ENCODE data around the gene KRTAP1-4.

Gene KRTAP1-4

GRCh38 chr17:41009301-41009760 lies 20.7 kb downstream of the KRTAP1-4 start:
- H3K4me1 ChIP-seq (ENCODE audit: low read length), result no peaks in the 10 kb centered on the region
- TF ChIP-seq, protein P1, sequence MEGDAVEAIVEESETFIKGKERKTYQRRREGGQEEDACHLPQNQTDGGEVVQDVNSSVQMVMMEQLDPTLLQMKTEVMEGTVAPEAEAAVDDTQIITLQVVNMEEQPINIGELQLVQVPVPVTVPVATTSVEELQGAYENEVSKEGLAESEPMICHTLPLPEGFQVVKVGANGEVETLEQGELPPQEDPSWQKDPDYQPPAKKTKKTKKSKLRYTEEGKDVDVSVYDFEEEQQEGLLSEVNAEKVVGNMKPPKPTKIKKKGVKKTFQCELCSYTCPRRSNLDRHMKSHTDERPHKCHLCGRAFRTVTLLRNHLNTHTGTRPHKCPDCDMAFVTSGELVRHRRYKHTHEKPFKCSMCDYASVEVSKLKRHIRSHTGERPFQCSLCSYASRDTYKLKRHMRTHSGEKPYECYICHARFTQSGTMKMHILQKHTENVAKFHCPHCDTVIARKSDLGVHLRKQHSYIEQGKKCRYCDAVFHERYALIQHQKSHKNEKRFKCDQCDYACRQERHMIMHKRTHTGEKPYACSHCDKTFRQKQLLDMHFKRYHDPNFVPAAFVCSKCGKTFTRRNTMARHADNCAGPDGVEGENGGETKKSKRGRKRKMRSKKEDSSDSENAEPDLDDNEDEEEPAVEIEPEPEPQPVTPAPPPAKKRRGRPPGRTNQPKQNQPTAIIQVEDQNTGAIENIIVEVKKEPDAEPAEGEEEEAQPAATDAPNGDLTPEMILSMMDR (IDR thresholded peaks at IDR 0.05; ENCODE audit: low read depth, low read length), result no peak

DNA sequence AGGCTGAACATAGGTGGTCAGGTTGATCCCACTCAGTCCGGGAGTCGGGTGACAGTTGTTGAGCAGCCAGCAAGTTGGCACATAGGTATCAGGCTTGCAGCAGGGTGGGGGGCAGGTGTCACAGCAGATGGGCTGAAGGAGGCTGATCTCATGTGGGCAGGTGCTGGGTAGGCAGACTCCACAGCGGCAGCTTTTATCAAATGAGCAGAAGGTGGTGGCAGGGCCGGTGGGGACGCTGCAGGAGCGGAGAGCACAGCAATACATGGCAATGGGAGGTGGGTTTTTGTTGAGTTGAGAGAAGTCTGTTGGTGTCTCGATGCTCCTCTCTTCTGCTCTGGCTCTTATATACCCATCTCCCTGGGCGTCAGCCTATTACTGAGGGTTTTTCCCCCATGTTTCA lies 21.2 kb downstream of the KRTAP1-4 start, which contains the start of gene KRTAP3-1:
KRTAP3-1 (minus strand) TSS at position 318 of the 400 bp plus-strand sequence; CDS start at position 264, 54 bp downstream.
- Histone ChIP-seq H3K9me3 (ENCODE audit: insufficient read depth, low read length) (no peaks in the 10 kb centered on the region), H3K4me2 (ENCODE audit: low read length) (no peak within 1 kb of the TSS), H3K79me2 (ENCODE audit: low read length) (no peaks in the 10 kb centered on the region), H3K4me1 (ENCODE audit: low read length) (no peaks in the 10 kb centered on the region), H3K27me3 (ENCODE audit: low read depth, low read length) (peaks cover 21% of the 10 kb centered on the region), H3K36me3 (replicated peaks; ENCODE audit: low read depth, low read length) (no peaks in the 10 kb centered on the region), H2AFZ (ENCODE audit: low read depth, low read length) (no peak within 1 kb of the TSS), H4K20me1 (ENCODE audit: insufficient read depth, low read length) (no peaks in the 10 kb centered on the region), H3K4me3 (ENCODE audit: low read length) (no peak within 1 kb of the TSS), H3K27ac (ENCODE audit: low read length) (no peak within 1 kb of the TSS), H3K9ac (ENCODE audit: low read length) (no peak within 1 kb of the TSS)
- TF ChIP-seq, protein P1 (IDR thresholded peaks at IDR 0.05; ENCODE audit: low read depth, low read length), result no peak
- TF ChIP-seq EZH2phosphoT487 (IDR thresholded peaks at IDR 0.05; ENCODE audit: low read depth), result no peak

More at GRCh38 chr17:41009301-41009760, 20.7 kb downstream of the KRTAP1-4 start:
- Histone ChIP-seq H3K4me3 (ENCODE audit: low read length) (no peak overlapping the region), H3K36me3 (replicated peaks; ENCODE audit: low read depth, low read length) (no peaks in the 10 kb centered on the region), H4K20me1 (ENCODE audit: insufficient read depth, low read length) (no peaks in the 10 kb centered on the region), H3K27ac (ENCODE audit: low read length) (no peak overlapping the region), H3K9ac (ENCODE audit: low read length) (no peak overlapping the region), H2AFZ (ENCODE audit: low read depth, low read length) (no peak overlapping the region), H3K4me2 (ENCODE audit: low read length) (no peak overlapping the region), H3K9me3 (ENCODE audit: insufficient read depth, low read length) (no peaks in the 10 kb centered on the region), H3K27me3 (ENCODE audit: low read depth, low read length) (peaks cover 16% of the 10 kb centered on the region), H3K79me2 (ENCODE audit: low read length) (no peaks in the 10 kb centered on the region)

DNA sequence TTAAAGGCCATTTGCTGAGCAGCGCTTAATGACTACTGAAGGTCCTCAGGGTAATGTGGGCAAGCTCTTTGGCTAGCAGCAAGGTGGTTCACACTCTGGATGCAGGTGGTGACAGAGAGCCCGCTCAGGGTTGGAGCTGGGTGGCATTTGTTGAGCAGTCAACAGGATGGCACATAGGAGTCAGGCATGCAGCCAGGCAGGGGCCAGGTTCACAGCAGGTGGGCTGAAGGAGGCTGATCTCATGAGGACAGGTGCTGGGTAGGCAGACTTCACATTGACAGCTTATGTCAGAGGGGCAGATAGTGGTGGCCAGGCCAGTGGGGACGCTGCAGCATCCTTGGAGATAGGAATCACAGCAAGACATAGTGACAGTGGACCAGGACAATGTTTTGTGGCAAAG lies 25.6 kb downstream of the KRTAP1-4 start:
- TF ChIP-seq, protein P1 (IDR thresholded peaks at IDR 0.05; ENCODE audit: low read depth, low read length), result no peak
- TF ChIP-seq EZH2phosphoT487 (IDR thresholded peaks at IDR 0.05; ENCODE audit: low read depth), result no peak
- Histone ChIP-seq H3K9me3 (ENCODE audit: insufficient read depth, low read length) (no peaks in the 10 kb centered on the region), H3K4me2 (ENCODE audit: low read length) (no peak overlapping the region), H3K36me3 (replicated peaks; ENCODE audit: low read depth, low read length) (no peaks in the 10 kb centered on the region), H3K4me1 (ENCODE audit: low read length) (no peaks in the 10 kb centered on the region), H3K4me3 (ENCODE audit: low read length) (no peak overlapping the region), H3K27me3 (ENCODE audit: low read depth, low read length) (peaks cover 27% of the 10 kb centered on the region), H3K27ac (ENCODE audit: low read length) (no peak overlapping the region), H2AFZ (ENCODE audit: low read depth, low read length) (no peak overlapping the region), H3K79me2 (ENCODE audit: low read length) (no peaks in the 10 kb centered on the region), H3K9ac (ENCODE audit: low read length) (no peak overlapping the region), H4K20me1 (ENCODE audit: insufficient read depth, low read length) (no peaks in the 10 kb centered on the region)

GRCh38 chr17:41003926-41004325 lies 26.1 kb downstream of the KRTAP1-4 start:
- no peak overlapping the region for H2AFZ ChIP-seq (ENCODE audit: low read depth, low read length)
- no peaks in the 10 kb centered on the region for H3K4me1 ChIP-seq (ENCODE audit: low read length)
- H3K27ac ChIP-seq (ENCODE audit: low read length), result no peak overlapping the region
- H3K4me2 ChIP-seq (ENCODE audit: low read length), result no peak overlapping the region
- H3K9me3 ChIP-seq (ENCODE audit: insufficient read depth, low read length), result no peaks in the 10 kb centered on the region
- H3K36me3 ChIP-seq (replicated peaks; ENCODE audit: low read depth, low read length), result no peaks in the 10 kb centered on the region
- H4K20me1 ChIP-seq (ENCODE audit: insufficient read depth, low read length), result no peaks in the 10 kb centered on the region
- no peaks in the 10 kb centered on the region for H3K79me2 ChIP-seq (ENCODE audit: low read length)
- no peak overlapping the region for H3K9ac ChIP-seq (ENCODE audit: low read length)
- no peak for TF ChIP-seq EZH2phosphoT487 (IDR thresholded peaks at IDR 0.05; ENCODE audit: low read depth)
- TF ChIP-seq, protein P1 (IDR thresholded peaks at IDR 0.05; ENCODE audit: low read depth, low read length), result no peak
- H3K4me3 ChIP-seq (ENCODE audit: low read length), result no peak overlapping the region
- H3K27me3 ChIP-seq (ENCODE audit: low read depth, low read length), result peaks cover 29% of the 10 kb centered on the region
